GM12801 (cell line): ENCODE results near the gene B4GALT1.

ENCODE experiments used
- TF ChIP-seq, protein P1 (sequence below): IDR thresholded peaks from one replicate; pipeline ENCODE4 v1.5.1; 2011; ENCODE audit warnings: control low read depth; ENCODE audit not compliant: insufficient read length; ENCODE audit errors: extremely low read depth

The B4GALT1 gene

GRCh38 chr9:33065157-33066076 is 101.7 kb downstream of the B4GALT1 start:
- TF ChIP-seq, protein P1, sequence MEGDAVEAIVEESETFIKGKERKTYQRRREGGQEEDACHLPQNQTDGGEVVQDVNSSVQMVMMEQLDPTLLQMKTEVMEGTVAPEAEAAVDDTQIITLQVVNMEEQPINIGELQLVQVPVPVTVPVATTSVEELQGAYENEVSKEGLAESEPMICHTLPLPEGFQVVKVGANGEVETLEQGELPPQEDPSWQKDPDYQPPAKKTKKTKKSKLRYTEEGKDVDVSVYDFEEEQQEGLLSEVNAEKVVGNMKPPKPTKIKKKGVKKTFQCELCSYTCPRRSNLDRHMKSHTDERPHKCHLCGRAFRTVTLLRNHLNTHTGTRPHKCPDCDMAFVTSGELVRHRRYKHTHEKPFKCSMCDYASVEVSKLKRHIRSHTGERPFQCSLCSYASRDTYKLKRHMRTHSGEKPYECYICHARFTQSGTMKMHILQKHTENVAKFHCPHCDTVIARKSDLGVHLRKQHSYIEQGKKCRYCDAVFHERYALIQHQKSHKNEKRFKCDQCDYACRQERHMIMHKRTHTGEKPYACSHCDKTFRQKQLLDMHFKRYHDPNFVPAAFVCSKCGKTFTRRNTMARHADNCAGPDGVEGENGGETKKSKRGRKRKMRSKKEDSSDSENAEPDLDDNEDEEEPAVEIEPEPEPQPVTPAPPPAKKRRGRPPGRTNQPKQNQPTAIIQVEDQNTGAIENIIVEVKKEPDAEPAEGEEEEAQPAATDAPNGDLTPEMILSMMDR, result no peak
